Urinary bladder (tissue), 4 donors: Measurements from ENCODE around the gene ARPC1B. TPM values are rescaled to one million over a fixed set of nuclear protein-coding genes. Genes with fewer than 3 reads are reported as not detected.
"Not testable (repeated sequence)": the region's sequence is repeated elsewhere in the genome, so short reads cannot be mapped to it uniquely, and the experiment has no call there.

Source experiments
- DNase-seq: peaks from one replicate; pipeline ENCODE4 v3.0.0-alpha.2; 2015; ENCODE audit errors: extremely low spot score
- H3K27ac ChIP-seq: one replicate; pipeline ENCODE4 v1.5.1; 2013; ENCODE audit warnings: low read depth, mild to moderate bottlenecking, moderate library complexity
- H3K36me3 ChIP-seq: one replicate; pipeline ENCODE4 v1.6.1; 2013; ENCODE audit warnings: mild to moderate bottlenecking, moderate library complexity; ENCODE audit not compliant: insufficient read depth
- H3K4me1 ChIP-seq: one replicate; pipeline ENCODE4 v1.6.1; 2013; ENCODE audit warnings: mild to moderate bottlenecking, moderate library complexity; ENCODE audit not compliant: insufficient read depth
- H3K4me3 ChIP-seq: one replicate; pipeline ENCODE4 v1.5.1; 2013; ENCODE audit warnings: low read depth, low read length
- WGBS: extraction: QIAGEN DNeasy Blood & Tissue Kit; methylation state at CpG from one replicate; pipeline ENCODE4 v1.1.7; 2013; 5-methylcytosine and 5-hydroxymethylcytosine counted together
- polyA plus RNA-seq: library from polyadenylated mRNA; stranded (reverse); fragments of 200-250 nt; gene quantifications from one replicate; pipeline ENCODE4 v1.2.3, GENCODE V29; 2013
- total RNA-seq: library from RNA; depleted of rRNA; stranded (reverse); fragments of >200 nt; gene quantifications from one replicate; pipeline ENCODE4 v1.2.3, GENCODE V29; 2014
- donor health status: healthy with polysubstance abuse.
- donor health status: healthy.

ARPC1B gene
- total and polyA plus RNA-seq, 2 donors: 84.4 to 184 TPM

DNA sequence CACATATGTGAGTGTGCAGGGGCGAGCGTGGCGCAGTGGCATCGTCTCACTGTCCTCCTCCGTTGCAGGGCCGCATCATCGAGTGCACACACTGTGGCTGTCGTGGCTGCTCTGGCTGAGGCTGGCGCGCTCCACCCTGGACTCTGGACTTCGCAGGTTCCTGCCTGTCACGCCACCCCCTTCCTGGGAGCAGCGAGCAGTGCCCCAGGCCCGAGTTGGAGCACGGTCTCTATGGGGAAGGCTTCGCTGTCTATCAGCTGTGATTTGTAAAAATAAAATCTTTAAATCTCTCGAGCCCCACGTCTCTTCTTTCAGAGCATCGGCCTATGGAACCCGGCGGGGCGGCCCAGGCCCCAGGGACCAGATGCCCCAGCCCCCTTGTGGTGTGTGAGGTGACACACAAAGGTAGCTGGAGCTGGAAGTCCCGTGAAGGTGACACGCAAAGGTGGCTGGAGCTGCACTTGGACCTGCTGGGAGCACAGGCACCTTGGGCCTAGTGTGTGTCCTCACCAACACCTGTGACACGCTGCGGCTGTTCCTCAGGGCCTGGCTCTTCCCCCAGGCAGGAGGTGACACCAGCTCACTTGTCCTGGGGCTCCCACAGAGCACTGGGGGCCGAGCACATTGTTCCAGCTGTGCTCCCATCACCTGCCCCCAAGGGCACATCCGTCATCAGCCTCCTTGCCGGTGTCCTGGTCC is 44.9 kb downstream of the ARPC1B start:
- Histone ChIP-seq H3K36me3 (peaks cover 16% of the 10 kb centered on the region), H3K27ac (no peak overlapping the region), H3K4me3 (no peak overlapping the region), H3K4me1 (no peaks in the 10 kb centered on the region)
- DNase-seq: no peak
- 88% methylated on average over 29 of the region's 29 CpGs for WGBS

DNA sequence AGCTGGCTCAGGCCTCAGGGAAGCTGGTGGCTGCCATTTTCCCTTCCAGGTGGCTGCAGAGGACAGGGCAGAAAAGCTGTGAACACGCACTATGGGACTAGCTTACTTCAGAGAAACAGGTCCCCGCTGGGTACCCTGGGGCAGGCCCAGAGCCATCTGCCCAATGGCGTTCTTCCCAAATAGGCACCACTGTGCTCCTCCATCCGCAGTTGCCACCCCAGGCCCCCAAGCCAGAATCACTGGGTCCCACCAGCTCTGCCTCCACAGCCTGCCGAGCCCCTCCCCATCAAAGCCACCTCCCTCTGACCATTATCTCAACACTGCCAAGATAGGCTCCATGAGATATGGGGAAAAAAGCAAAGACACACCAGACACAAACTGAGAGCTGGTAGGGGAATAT is 45.7 kb downstream of the ARPC1B start:
- Histone ChIP-seq H3K27ac (no peak overlapping the region), H3K36me3 (peaks cover 16% of the 10 kb centered on the region), H3K4me1 (no peaks in the 10 kb centered on the region), H3K4me3 (no peak overlapping the region)
- no peak for DNase-seq
- WGBS: 87% methylated on average over 5 of the region's 5 CpGs

DNA sequence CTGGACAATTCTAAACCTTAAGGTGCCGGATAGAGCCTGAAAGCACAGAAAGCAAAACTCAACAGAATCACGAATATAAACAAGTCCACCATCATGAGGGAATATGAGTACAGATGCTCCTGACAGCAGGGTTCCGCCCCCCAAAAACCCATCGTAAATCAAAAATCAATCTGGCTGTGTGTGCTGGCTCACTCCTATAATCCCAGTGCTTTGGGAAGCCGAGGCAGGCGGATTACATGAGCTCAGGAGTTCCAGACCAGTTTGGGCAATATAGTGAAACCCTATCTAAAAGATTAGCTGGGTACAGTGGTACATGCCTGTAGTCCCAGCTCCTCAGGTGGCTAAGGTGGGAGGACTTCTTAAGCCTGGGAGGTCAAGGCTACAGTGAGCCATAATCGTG is 46.5 kb downstream of the ARPC1B start:
- no peak for DNase-seq
- Histone ChIP-seq H3K4me1 (no peaks in the 10 kb centered on the region), H3K27ac (no peak overlapping the region), H3K36me3 (peaks cover 16% of the 10 kb centered on the region), H3K4me3 (no peak overlapping the region)
- WGBS: 83% methylated on average over 7 of the region's 7 CpGs

DNA sequence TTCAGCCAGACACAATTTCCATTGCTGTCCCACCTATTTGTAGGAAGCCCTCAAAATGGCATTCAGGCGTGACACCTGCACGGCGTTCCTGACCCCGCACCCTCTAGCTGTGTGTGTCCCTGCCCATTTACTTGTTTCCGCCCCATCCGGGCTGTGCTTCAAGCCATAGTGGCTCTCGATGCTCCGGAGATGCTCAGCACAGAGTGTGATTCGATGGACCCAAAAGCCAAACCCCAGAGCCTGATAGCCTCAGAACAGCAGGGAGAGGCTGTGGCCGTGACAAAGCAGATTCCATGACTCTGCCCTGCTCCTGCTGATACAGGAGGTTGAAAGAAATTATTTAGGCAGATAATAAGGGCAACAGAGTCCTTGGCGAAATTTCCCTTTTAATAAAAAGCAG is 47.7 kb downstream of the ARPC1B start:
- no peak for DNase-seq
- Histone ChIP-seq H3K4me1 (no peaks in the 10 kb centered on the region), H3K27ac (no peak overlapping the region), H3K36me3 (peaks cover 16% of the 10 kb centered on the region), H3K4me3 (no peak overlapping the region)
- WGBS: 91% methylated on average over 11 of the region's 11 CpGs

DNA sequence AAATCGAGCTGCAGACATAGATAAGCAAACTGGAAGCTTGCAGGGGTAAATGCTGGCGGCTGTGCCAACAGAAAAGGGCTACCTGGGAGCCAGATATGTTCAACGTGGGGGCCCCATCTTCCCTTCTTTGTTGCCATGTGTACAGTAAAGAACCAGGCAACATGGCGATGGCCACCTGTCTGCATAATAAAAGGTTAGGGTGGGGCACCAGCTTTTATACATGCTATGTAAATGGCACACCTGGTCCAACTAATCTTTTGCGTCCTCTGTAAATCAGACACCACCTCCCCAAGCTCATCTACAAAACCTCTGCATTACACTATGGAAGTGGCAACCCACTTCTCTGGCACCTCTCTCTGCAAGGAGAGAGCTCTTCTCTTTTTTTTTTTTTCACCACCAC is 48.1 kb downstream of the ARPC1B start:
- Histone ChIP-seq H3K4me3 (no peak overlapping the region), H3K36me3 (peaks cover 16% of the 10 kb centered on the region), H3K27ac (no peak overlapping the region), H3K4me1 (no peaks in the 10 kb centered on the region)
- 85% methylated on average over 5 of the region's 5 CpGs for WGBS
- no peak for DNase-seq

DNA sequence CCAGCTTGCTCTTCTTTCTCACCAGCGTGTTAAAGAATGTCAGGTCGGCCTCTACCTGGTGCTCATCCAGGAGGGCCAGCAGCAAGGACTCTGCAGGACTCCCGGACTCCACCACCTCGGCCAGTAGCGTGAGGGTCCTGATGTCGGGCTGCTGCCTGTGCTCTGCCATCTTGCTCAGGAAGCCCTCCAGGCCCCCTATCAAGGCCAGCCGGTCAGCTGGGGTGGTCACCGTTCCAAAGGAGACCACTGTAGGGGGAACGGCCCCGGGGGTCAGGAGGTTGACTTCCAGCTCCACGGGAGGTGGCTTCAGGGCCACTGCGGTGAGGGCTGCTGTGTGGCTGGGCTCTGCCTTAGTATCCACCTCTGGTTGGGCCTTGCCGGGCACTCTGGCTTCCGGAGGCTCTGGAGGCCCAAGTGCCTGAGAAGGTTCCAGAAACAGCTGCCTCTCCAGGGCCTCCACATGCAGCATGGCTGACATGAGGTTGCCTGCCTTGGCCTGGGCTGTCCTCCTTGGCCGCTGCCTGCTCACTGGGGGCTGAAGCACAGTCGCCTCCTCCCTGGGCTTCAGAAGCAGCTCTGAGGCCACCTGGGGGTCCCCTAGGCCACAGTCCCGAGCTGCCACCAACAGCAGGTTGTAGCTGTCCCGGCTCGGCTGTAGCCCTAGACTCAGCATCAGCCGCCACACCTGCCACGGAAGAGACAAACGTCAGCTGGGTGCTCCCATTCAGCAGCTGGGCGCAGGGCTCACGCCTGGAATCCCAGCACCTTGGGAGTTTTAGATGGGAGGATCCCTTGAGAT is 50.6 kb downstream of the ARPC1B start:
- H3K36me3 ChIP-seq: peaks cover 10% of the 10 kb centered on the region
- H3K27ac ChIP-seq: no peak overlapping the region
- H3K4me1 ChIP-seq: no peaks in the 10 kb centered on the region
- no peak overlapping the region for H3K4me3 ChIP-seq
- 88% methylated on average over 24 of the region's 24 CpGs for WGBS
- no peak for DNase-seq

DNA sequence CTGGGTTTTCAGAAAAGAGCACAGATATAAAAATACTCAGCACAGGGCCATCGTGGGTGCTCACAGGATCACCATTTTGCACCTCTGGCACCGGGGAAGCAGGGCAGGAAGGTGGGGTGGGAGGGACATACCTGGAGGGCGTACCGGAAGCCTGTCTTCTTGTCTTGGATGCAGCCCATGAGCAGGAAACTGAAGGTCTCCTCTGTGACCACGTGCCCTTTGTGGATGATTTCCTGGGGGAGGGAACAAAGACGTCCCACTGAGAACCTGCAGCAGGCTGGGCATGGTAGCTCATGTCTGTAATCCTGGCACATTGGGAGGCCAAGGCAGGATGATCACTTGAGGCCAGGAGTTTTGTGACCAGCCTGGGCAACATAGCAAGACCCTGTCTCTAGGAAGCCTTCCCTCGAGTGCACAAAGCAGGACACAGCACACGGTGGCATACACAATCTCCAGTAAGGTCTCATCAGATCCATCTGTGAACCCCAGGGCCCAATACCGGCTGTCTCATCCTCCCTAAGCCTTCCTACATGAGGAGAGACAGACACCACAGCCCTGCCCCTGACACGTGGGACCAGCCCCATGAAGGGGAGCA is 54.5 kb downstream of the ARPC1B start:
- no peak for DNase-seq
- Histone ChIP-seq H3K36me3 (peaks cover 8% of the 10 kb centered on the region), H3K4me1 (peaks cover 2% of the 10 kb centered on the region), H3K27ac (no peak overlapping the region), H3K4me3 (no peak overlapping the region)
- WGBS: 89% methylated on average over 10 of the region's 10 CpGs

DNA sequence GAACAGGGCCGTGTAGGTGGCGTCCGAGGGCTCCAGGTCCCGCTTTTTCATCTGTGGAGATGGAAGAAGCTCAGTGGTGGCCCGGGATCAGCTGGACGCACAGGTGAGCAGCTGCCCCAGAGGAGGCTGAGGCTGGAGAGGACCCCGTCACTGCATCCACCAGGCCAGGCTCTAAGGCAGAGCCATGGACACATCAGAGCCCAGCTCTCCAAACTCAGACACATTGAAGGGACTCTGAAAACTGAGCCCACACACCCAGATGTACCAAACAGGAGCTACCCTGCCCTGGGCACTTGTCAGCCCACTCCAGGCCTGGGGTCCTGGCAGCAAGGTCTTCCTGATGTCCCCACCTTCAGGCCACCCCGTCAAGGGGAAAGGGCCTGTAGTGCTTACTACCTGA is 55.2 kb downstream of the ARPC1B start:
- peaks cover 6% of the 10 kb centered on the region for H3K36me3 ChIP-seq
- H3K4me1 ChIP-seq: peaks cover 2% of the 10 kb centered on the region
- no peak overlapping the region for H3K27ac ChIP-seq
- no peak for DNase-seq
- WGBS: 94% methylated on average over 8 of the region's 8 CpGs
- no peak overlapping the region for H3K4me3 ChIP-seq

DNA sequence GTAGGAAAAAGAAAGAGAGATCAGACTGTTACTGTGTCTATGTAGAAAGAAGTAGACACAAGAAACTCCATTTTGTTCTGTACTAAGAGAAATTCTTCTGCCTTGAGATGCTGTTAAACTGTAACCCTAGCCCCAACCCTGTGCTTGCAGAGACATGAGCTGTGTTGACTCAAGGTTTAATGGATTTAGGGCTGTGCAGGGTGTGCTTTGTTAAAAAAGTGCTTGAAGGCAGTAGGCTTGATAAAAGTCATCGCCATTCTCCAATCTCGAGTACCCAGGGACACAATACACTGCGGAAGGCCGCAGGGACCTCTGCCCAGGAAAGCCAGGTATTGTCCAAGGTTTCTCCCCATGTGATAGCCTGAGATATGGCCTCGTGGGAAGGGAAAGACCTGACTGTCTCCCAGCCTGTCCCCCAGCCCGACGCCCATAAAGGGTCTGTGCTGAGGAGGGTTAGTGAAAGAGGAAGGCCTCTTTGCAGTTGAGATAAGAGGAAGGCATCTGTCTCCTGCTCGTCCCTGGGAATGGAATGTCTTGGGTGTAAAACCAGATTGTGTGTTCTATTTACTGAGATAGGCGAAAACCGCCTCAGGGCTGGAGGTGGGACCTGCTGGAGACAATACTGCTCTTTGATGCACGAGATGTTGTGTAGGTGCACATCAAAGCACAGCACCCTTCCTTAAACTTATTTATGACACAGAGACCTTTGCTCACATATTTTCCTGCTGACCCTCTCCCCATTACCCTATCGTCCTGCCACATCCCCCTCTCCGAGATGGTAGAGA is 57.4 kb downstream of the ARPC1B start:
- H3K4me1 ChIP-seq, H3K27ac ChIP-seq, H3K4me3 ChIP-seq, H3K36me3 ChIP-seq: not testable (repeated sequence)
- WGBS: 82% methylated on average over 13 of the region's 13 CpGs
- DNase-seq: peak; percentile 45

DNA sequence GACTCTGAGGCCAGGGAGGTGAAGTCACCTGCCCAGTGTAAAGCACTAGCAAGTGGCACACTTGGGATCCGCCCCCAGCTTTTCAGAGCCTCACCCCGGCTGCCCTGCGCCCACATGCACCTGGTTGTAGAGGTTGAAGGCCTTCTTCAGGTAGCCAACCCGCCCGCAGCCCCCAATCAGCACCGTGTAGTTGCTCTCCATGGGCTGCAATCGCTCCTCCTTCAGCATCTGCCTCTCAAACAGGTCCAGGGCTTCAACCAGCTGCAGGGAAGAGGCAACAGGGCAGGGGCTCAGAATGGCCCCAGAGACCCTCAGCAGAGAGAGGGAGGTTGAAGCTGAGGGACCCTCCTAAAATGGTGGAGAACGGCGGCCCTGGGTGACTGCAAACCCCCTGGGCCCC is 58.6 kb downstream of the ARPC1B start:
- peaks cover 6% of the 10 kb centered on the region for H3K36me3 ChIP-seq

DNA sequence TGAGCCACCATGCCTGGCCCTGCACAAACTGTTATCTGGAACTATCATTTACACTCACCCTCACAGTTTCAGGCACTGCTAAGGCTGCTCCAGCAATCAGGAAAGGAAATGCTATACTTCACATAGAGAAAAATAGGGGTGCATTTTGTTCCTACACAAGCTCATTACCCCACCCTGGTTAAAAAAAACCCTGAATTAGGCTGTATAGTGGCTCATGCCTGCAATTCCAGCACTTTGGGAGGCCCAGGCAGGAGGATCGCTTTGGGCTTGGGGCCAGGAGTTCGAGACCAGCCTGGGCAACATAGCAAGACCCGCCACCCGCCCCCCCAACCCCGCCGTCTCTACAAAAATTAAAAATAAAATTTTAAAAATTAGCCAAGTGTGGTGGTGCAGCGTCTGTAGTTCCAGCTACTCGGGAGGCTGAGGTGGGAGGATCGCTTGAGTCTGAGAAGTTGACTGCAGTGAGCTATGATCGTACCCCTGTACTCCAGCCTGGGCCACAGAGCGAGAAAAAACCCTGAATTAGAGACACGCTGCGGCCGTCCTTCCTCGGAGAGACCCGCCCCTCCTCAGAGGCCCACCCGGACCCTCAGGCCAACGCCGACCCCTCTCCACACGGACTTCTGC is 63.5 kb downstream of the ARPC1B start:
- no peaks in the 10 kb centered on the region for H3K36me3 ChIP-seq
- no peaks in the 10 kb centered on the region for H3K4me1 ChIP-seq
- no peak for DNase-seq
- peak overlapping the region; percentile 81 for H3K4me3 ChIP-seq
- WGBS: 20% methylated on average over 20 of the region's 20 CpGs
- peak overlapping the region; percentile 53 for H3K27ac ChIP-seq

More for the DNA sequence above, 58.6 kb downstream of the ARPC1B start:
- 97% methylated on average over 9 of the region's 9 CpGs for WGBS
- DNase-seq: no peak
- H3K4me1 ChIP-seq: peaks cover 2% of the 10 kb centered on the region
- no peak overlapping the region for H3K4me3 ChIP-seq
- H3K27ac ChIP-seq: no peak overlapping the region

DNA sequence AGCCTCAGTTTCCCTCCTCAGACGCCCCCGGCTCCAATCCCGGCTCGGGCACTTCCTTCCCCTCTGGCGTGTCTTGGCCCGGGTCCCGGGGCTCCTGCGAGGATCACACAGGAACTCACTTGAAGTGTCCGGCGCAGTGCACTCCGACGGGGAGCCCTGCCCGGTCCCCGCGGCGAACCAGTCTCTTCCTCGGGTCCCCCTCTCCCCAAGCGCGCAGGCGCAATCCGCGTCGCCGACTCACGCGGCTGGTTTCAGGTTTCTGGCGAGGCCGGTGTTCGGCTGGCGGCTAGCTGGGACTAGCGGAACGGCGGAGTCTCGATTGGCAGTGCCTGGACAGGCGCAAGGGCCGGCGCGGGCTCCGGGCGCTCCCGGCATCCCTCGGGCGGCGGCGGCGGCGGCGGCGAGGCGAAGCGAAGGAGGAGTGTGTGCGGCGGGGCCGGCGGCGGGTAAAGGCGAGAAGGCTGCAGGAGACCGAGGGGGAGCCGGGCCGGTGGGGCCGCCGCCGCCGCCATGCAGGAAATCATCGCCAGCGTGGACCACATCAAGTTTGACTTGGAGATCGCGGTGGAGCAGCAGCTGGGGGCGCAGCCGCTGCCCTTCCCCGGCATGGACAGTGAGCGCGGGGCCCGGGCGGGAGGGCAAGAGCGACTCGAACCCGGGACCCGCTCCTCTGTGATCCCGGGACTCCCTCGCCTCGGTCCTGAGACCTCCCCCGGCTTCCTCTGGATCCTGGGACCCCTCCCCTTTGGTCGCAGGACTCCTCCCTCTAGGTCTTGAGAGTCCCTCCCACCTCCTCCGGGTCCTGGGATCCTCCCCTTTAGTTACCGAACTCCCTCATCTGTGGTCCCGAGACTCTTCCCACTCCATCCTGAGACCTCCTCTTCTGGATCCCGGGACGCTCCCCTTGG is 64.3 kb downstream of the ARPC1B start, which contains the start of the genes CPSF4 and PTCD1:
Gene CPSF4, plus strand, starts transcription at position 371 of the 908 bp plus-strand sequence. Its CDS starts 140 bp downstream, at position 511.
Gene PTCD1, minus strand, starts transcription at position 226 of the 908 bp plus-strand sequence. CDS start 3,556 bp downstream, outside the sequence.
- under 1% methylated on average over 89 of the region's 89 CpGs for WGBS
- Histone ChIP-seq H3K36me3 (no peaks in the 10 kb centered on the region), H3K27ac (peak within 1 kb of the TSS; percentile 61), H3K4me1 (no peaks in the 10 kb centered on the region), H3K4me3 (peak within 1 kb of the TSS; percentile 81)
- DNase-seq: peak; percentile 84
